Hepatocyte (in vitro differentiated cells): Measurements from ENCODE around the gene NOTCH1. TPM values are rescaled to one million over a fixed set of nuclear protein-coding genes. Genes with fewer than 3 reads are reported as not detected.

Experiments used
- DNase-seq: peaks from one replicate; pipeline ENCODE4 v3.0.0-alpha.2; 2016; ENCODE audit warnings: low spot score
- H2AFZ ChIP-seq: fragments of 200-600 bp; sonication (generic); 2 replicates; pipeline ENCODE4 v1.6.0; 2016; ENCODE audit warnings: antibody characterized with exemption, mild to moderate bottlenecking
- H3K27ac ChIP-seq: fragments of 200-600 bp; sonication (generic); 2 replicates; pipeline ENCODE4 v1.5.1; 2016; ENCODE audit warnings: mild to moderate bottlenecking
- H3K27me3 ChIP-seq: fragments of 200-600 bp; sonication (generic); 2 replicates; pipeline ENCODE4 v1.6.1; 2016
- H3K36me3 ChIP-seq: fragments of 200-600 bp; sonication (generic); replicated peaks from 2 replicates; pipeline ENCODE4 v1.5.1; 2016; ENCODE audit warnings: low read depth; ENCODE audit not compliant: insufficient read depth
- H3K4me1 ChIP-seq: fragments of 200-600 bp; sonication (generic); 2 replicates; pipeline ENCODE4 v1.5.1; 2016; ENCODE audit warnings: mild to moderate bottlenecking, moderate library complexity; ENCODE audit not compliant: insufficient read depth
- H3K4me2 ChIP-seq: fragments of 200-600 bp; sonication (generic); 2 replicates; pipeline ENCODE4 v1.6.0; 2016
- H3K4me3 ChIP-seq: fragments of 200-600 bp; sonication (generic); 2 replicates; pipeline ENCODE4 v1.5.1; 2016; ENCODE audit warnings: mild to moderate bottlenecking
- H3K79me2 ChIP-seq: fragments of 200-600 bp; sonication (generic); 2 replicates; pipeline ENCODE4 v1.6.0; 2017; ENCODE audit warnings: mild to moderate bottlenecking
- H3K9me2 ChIP-seq: fragments of 200-600 bp; sonication (generic); replicated peaks from 2 replicates; pipeline ENCODE4 v1.6.0; 2017; ENCODE audit warnings: mild to moderate bottlenecking; ENCODE audit not compliant: insufficient read depth
- H3K9me3 ChIP-seq: fragments of 200-600 bp; sonication (generic); 2 replicates; pipeline ENCODE4 v1.5.1; 2016; ENCODE audit warnings: low read depth, mild to moderate bottlenecking
- H4K20me1 ChIP-seq: fragments of 200-600 bp; sonication (generic); 2 replicates; pipeline ENCODE4 v1.6.0; 2016; ENCODE audit warnings: mild to moderate bottlenecking; ENCODE audit not compliant: insufficient read depth, poor library complexity, severe bottlenecking
- CTCF ChIP-seq: fragments of 200-600 bp; sonication (generic); IDR thresholded peaks from 2 replicates; pipeline ENCODE4 v1.5.1; 2016; ENCODE audit warnings: antibody characterized with exemption, mild to moderate bottlenecking; ENCODE audit not compliant: poor library complexity
- EZH2 ChIP-seq: fragments of 200-600 bp; sonication (generic); IDR thresholded peaks from 2 replicates; pipeline ENCODE4 v1.6.1; 2016; ENCODE audit warnings: antibody characterized with exemption, mild to moderate bottlenecking, borderline replicate concordance
- EZH2phosphoT487 ChIP-seq: fragments of 200-600 bp; sonication (generic); IDR thresholded peaks from one replicate; pipeline ENCODE4 v1.6.1; 2018; ENCODE audit warnings: antibody characterized with exemption, mild to moderate bottlenecking, low read depth, moderate library complexity; ENCODE audit not compliant: unreplicated experiment, severe bottlenecking
- WGBS: methylation state at CpG from one replicate; pipeline ENCODE4 v1.1.6; 2016; ENCODE audit warnings: low lambda C conversion rate; ENCODE audit errors: missing lambda C conversion rate; 5-methylcytosine and 5-hydroxymethylcytosine counted together
- polyA plus RNA-seq: library from polyadenylated mRNA; unstranded; fragments of >200 nt; fragmentation: Nextera tagmentation; extraction: Ambion mirVana; gene quantifications from 2 replicates; pipeline ENCODE4 v1.2.1, GENCODE V29; 2016
- total RNA-seq: library from RNA; depleted of rRNA; stranded (reverse); fragments of >200 nt; gene quantifications from 2 replicates; pipeline ENCODE4 v1.2.3, GENCODE V29; 2014

Gene NOTCH1
- total and polyA plus RNA-seq, 2 experiments from 2014 or later: 5.3 to 6.5 TPM

- no peak overlapping the region for H3K27ac ChIP-seq
- no peak for TF ChIP-seq EZH2phosphoT487
- TF ChIP-seq EZH2: no peak
- no peak for TF ChIP-seq CTCF
- DNase-seq: no peak
- 83% methylated on average over 18 of the region's 20 CpGs for WGBS
- no peaks in the 10 kb centered on the region for H3K9me3 ChIP-seq
- no peak overlapping the region for H2AFZ ChIP-seq
- H4K20me1 ChIP-seq: peaks cover 22% of the 10 kb centered on the region
- no peak overlapping the region for H3K4me2 ChIP-seq
- H3K27me3 ChIP-seq: no peaks in the 10 kb centered on the region
- H3K9me2 ChIP-seq: no peaks in the 10 kb centered on the region
- peaks cover 14% of the 10 kb centered on the region for H3K4me1 ChIP-seq
- H3K4me3 ChIP-seq: no peak overlapping the region
- no peaks in the 10 kb centered on the region for H3K36me3 ChIP-seq
- peaks cover 12% of the 10 kb centered on the region for H3K79me2 ChIP-seq
Observed at GRCh38 chr9:136530461-136531089, 15.3 kb downstream of the NOTCH1 start.

GRCh38 chr9:136529516-136530460 lies 16.1 kb downstream of the NOTCH1 start:
- H3K4me3 ChIP-seq: no peak overlapping the region
- H2AFZ ChIP-seq: no peak overlapping the region
- no peaks in the 10 kb centered on the region for H3K36me3 ChIP-seq
- H3K4me1 ChIP-seq: peaks cover 14% of the 10 kb centered on the region
- H3K9me3 ChIP-seq: no peaks in the 10 kb centered on the region
- no peak for TF ChIP-seq CTCF
- no peak for TF ChIP-seq EZH2phosphoT487
- TF ChIP-seq EZH2: no peak
- no peak overlapping the region for H3K27ac ChIP-seq
- 68% methylated on average over 37 of the region's 40 CpGs for WGBS
- H4K20me1 ChIP-seq: peaks cover 18% of the 10 kb centered on the region
- no peak overlapping the region for H3K4me2 ChIP-seq
- H3K79me2 ChIP-seq: peaks cover 9% of the 10 kb centered on the region
- no peaks in the 10 kb centered on the region for H3K27me3 ChIP-seq
- no peak for DNase-seq
- H3K9me2 ChIP-seq: no peaks in the 10 kb centered on the region

DNA sequence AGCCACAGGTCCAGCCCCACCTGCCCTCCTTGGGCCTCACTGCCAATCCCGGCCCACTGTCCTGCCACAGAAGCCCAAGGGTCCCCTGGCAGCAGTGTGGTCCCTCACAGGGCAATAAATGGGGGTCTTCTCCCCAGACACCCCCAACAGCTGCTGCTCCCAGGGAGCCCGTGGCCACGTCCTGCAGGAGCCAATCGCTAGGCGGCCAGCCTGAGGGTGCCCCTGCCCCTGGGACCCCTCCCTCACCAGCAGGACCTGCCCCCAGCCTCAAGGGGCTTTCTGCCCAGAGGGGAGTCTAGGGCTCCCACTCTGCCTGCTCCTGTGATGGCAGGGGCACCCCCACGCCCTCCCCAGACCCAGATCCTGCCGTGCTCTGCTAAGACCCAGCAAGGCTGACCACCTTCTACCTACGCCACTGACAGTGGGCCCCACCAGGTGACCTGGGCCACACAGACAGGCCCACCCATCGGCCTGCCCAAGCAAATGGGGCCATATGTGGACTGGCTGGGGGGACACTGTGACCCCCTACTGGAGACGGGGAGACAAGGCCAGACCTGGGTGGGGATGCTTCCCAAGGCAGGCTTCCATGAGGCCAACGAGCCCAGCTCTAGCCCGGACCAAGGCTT lies 17.0 kb downstream of the NOTCH1 start:
- H3K36me3 ChIP-seq: no peaks in the 10 kb centered on the region
- H2AFZ ChIP-seq: no peak overlapping the region
- H3K27me3 ChIP-seq: no peaks in the 10 kb centered on the region
- peaks cover 9% of the 10 kb centered on the region for H3K79me2 ChIP-seq
- peaks cover 14% of the 10 kb centered on the region for H3K4me1 ChIP-seq
- H3K27ac ChIP-seq: no peak overlapping the region
- no peaks in the 10 kb centered on the region for H3K9me2 ChIP-seq
- TF ChIP-seq CTCF: no peak
- no peak for TF ChIP-seq EZH2
- no peak for TF ChIP-seq EZH2phosphoT487
- no peak for DNase-seq
- no peaks in the 10 kb centered on the region for H3K9me3 ChIP-seq
- 95% methylated on average over 12 of the region's 12 CpGs for WGBS
- no peak overlapping the region for H3K4me3 ChIP-seq
- no peak overlapping the region for H3K4me2 ChIP-seq
- H4K20me1 ChIP-seq: peaks cover 18% of the 10 kb centered on the region
